Measurements from ENCODE around the gene BRINP2. TPM values are rescaled to one million over a fixed set of nuclear protein-coding genes. Genes with fewer than 3 reads are reported as not detected.

The BRINP2 gene, protein sequence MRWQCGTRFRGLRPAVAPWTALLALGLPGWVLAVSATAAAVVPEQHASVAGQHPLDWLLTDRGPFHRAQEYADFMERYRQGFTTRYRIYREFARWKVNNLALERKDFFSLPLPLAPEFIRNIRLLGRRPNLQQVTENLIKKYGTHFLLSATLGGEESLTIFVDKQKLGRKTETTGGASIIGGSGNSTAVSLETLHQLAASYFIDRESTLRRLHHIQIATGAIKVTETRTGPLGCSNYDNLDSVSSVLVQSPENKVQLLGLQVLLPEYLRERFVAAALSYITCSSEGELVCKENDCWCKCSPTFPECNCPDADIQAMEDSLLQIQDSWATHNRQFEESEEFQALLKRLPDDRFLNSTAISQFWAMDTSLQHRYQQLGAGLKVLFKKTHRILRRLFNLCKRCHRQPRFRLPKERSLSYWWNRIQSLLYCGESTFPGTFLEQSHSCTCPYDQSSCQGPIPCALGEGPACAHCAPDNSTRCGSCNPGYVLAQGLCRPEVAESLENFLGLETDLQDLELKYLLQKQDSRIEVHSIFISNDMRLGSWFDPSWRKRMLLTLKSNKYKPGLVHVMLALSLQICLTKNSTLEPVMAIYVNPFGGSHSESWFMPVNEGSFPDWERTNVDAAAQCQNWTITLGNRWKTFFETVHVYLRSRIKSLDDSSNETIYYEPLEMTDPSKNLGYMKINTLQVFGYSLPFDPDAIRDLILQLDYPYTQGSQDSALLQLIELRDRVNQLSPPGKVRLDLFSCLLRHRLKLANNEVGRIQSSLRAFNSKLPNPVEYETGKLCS
- total RNA-seq = under 1 TPM in 8 of 10 donors, not detected in 2; 0.15 to 0.66 (median 0.29) TPM
- polyA plus RNA-seq = under 1 TPM; 0.19 to 0.22 TPM
- long read RNA-seq, donor 1 = 0 reads
- long read RNA-seq, donor 2, partial matches to known transcripts = 0 of 2 reads
- long read RNA-seq, donor 2, other reads (novel, unspliced or antisense) = 2 of 2 reads
- long read RNA-seq, donor 3, partial matches to known transcripts = 0 of 1 reads
- long read RNA-seq, donor 3, other reads (novel, unspliced or antisense) = 0 of 1 reads

- H3K4me3 ChIP-seq = peak within 1 kb of the TSS; percentile 4 to 54 (median 48)
- TF ChIP-seq, protein P1, sequence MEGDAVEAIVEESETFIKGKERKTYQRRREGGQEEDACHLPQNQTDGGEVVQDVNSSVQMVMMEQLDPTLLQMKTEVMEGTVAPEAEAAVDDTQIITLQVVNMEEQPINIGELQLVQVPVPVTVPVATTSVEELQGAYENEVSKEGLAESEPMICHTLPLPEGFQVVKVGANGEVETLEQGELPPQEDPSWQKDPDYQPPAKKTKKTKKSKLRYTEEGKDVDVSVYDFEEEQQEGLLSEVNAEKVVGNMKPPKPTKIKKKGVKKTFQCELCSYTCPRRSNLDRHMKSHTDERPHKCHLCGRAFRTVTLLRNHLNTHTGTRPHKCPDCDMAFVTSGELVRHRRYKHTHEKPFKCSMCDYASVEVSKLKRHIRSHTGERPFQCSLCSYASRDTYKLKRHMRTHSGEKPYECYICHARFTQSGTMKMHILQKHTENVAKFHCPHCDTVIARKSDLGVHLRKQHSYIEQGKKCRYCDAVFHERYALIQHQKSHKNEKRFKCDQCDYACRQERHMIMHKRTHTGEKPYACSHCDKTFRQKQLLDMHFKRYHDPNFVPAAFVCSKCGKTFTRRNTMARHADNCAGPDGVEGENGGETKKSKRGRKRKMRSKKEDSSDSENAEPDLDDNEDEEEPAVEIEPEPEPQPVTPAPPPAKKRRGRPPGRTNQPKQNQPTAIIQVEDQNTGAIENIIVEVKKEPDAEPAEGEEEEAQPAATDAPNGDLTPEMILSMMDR (IDR thresholded peaks at IDR 0.05) = no peak
- ATAC-seq (peak; percentile 66 to 96 (median 89)), DNase-seq (peak; percentile 35 to 50)
- intact Hi-C loops (cut with DNase I) = no loop called here
- 2% methylated on average over 49 of the region's 49 CpGs for WGBS, 2 donors
- H3K27ac ChIP-seq = no peak within 1 kb of the TSS
- peaks cover 0 to 79% (median 68%) of the 10 kb centered on the region in 7 donors for H3K27me3 ChIP-seq
- H3K4me1 ChIP-seq = peaks cover 0 to 14% (median 10%) of the 10 kb centered on the region in 9 donors
- no peaks in the 10 kb centered on the region for H3K36me3 ChIP-seq
- H3K9me3 ChIP-seq = no peaks in the 10 kb centered on the region
Measured at GRCh38 chr1:177170756-177171535, at the start of gene BRINP2. Gene BRINP2, plus strand, starts transcription at chr1:177170958. Its CDS starts 58,919 bp downstream, at chr1:177229877.

DNA sequence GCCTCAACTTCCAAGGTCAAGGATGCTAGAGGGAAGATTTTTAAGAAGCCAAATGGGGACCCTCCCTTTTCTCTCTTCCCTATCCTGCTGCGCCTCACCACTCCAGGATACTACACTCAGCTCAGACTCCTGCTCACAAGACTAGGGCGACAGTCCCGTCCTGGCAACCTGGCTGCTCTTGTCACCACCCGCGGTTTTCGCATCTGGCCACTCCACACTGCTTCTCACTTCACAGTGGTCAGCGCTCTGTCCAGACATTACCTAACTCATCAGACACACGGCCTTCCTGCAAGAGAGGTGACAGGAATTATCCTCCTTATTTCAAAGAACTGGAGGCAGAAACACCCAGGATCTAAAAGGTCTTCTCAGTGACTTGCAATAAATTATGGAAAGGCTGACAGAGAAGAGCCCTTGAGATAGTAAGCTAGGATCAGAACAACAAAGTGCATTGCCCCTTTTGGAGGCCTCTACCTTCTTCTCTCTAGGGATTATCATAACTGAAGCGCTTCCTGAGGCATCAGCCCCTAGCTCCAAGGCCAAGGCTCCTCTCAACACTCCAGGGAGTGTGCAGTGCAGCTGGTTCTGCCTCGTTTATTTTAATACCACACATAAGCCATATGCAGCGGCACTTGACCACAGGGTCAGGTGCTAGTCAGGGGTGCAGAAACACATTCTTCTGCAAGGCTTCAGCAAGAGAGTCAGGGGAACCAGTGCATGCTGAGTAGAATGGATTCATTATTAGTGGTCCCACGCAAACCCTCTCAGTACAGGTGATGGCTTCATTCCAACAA is 48.1 kb upstream of the BRINP2 start:
- Histone ChIP-seq H3K4me3 (no peak overlapping the region), H3K4me1 (no peaks in the 10 kb centered on the region), H3K27me3 (no peaks in the 10 kb centered on the region), H3K27ac (no peak overlapping the region), H3K9me3 (no peaks in the 10 kb centered on the region), H3K36me3 (no peaks in the 10 kb centered on the region)
- intact Hi-C loops (cut with DNase I) = no loop called here
- WGBS, 2 donors = 84 to 89% methylated on average over 12 of the region's 12 CpGs
- ATAC-seq (no peak), DNase-seq (no peak)
- TF ChIP-seq, protein P1 (IDR thresholded peaks at IDR 0.05) = no peak

DNA sequence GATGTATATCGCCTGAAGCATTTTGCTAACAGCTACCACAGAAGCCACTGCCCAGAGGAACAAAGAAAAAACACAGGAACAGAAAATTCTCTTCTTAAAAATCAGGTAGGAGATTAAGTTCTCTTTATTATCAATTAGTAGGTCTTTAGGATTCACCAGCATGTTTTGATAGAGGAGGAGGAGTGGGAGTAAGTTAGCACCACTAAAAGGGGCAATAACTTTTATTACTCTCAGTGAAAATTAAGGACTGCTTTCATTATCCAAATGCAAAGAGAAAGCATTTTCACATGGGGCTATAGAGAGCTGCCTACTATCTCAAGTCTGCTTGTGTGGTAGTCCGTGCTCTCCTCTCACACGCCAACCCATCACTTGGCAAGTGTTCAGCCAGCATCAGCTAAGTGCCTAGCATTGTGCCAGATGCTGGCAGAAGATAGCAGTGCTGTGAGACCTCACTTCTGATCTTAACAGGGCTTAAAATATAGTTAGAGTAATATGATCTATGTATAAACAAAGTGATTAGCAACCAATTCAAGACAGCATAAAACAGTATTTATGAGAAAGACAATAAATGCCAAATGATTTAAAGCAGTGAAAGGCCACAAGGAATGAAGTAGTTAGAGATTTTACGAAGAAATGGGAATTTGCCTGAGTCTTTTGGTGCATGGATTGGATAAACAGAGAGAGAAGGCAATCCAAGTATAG is 46.0 kb upstream of the BRINP2 start:
- intact Hi-C loops (cut with DNase I) = no loop called here
- TF ChIP-seq, protein P1 (IDR thresholded peaks at IDR 0.05) = no peak

More for the DNA sequence above, 46.0 kb upstream of the BRINP2 start:
- H3K4me1 ChIP-seq = no peaks in the 10 kb centered on the region
- 77 to 85% methylated on average over 4 of the region's 4 CpGs for WGBS, 2 donors
- H3K27ac ChIP-seq = no peak overlapping the region
- ATAC-seq (no peak), DNase-seq (no peak)
- H3K9me3 ChIP-seq = no peaks in the 10 kb centered on the region
- H3K36me3 ChIP-seq = no peaks in the 10 kb centered on the region
- H3K4me3 ChIP-seq = no peak overlapping the region
- no peaks in the 10 kb centered on the region for H3K27me3 ChIP-seq
